ENCODE measurements around the gene ANKLE2. TPM values are rescaled to one million over a fixed set of nuclear protein-coding genes. Genes with fewer than 3 reads are reported as not detected.

ANKLE2 gene
- polyA plus RNA-seq, 1 donor (not counting 4 experiments of a cell fraction or from before 2014, with no cell fraction given) = 109 TPM

- dilution Hi-C loops (cut with MboI; ENCODE audit: extremely low pct_ligation_motif_present, low sequenced_read_pairs) = no loop called here
Measured at GRCh38 chr12:132803125-132803524, 41.5 kb upstream of the ANKLE2 start.

GRCh38 chr12:132801741-132802140, 40.1 kb upstream of the ANKLE2 start:
- Histone ChIP-seq H3K9me3 (ENCODE audit: control insufficient read depth, low read depth, low read length) (no peaks in the 10 kb centered on the region), H2AFZ (ENCODE audit: control insufficient read depth, low read length) (no peak overlapping the region), H4K20me1 (ENCODE audit: control insufficient read depth, extremely low read depth, insufficient read depth, low read length) (peaks cover 18% of the 10 kb centered on the region), H3K4me1 (ENCODE audit: control insufficient read depth, extremely low read depth, insufficient read depth, low read length) (no peaks in the 10 kb centered on the region), H3K36me3 (ENCODE audit: control insufficient read depth in 2 of 2, extremely low read depth in 1 of 2, insufficient read depth in 2 of 2, low read length in 2 of 2) (peaks cover 49 to 50% of the 10 kb centered on the region in 2 experiments), H3K9ac (ENCODE audit: control insufficient read depth, extremely low read depth, insufficient read depth, low read length) (no peak overlapping the region), H3K9me1 (ENCODE audit: control insufficient read depth, extremely low read depth, insufficient read depth, low read length) (no peaks in the 10 kb centered on the region), H3K27me3 (ENCODE audit: control insufficient read depth, extremely low read depth, insufficient read depth, low read length) (no peaks in the 10 kb centered on the region), H3K27ac (ENCODE audit: control insufficient read depth, insufficient read depth, low read length) (no peak overlapping the region), H3K4me3 (ENCODE audit: control insufficient read depth in 2 of 3, extremely low read depth in 1 of 3, insufficient read depth in 2 of 3, low read depth in 1 of 3, low read length in 3 of 3) (no peak overlapping the region), H3K4me2 (ENCODE audit: control insufficient read depth, extremely low read depth, insufficient read depth, low read depth, low read length) (no peak overlapping the region), H3K79me2 (ENCODE audit: control insufficient read depth, insufficient read depth, low read length) (peaks cover 22% of the 10 kb centered on the region)
- no peak for FAIRE-seq
- dilution Hi-C loops (cut with MboI; ENCODE audit: extremely low pct_ligation_motif_present, low sequenced_read_pairs) = no loop called here
- no peak for DNase-seq (ENCODE audit: low read depth, low spot score)
- TF ChIP-seq EZH2 (IDR thresholded peaks at IDR 0.05; ENCODE audit: low read length) = no peak
- no peak for TF ChIP-seq CTCF (optimal IDR thresholded peaks at IDR 0.05 in 1 of 3, IDR thresholded peaks at IDR 0.05 in 1 of 3, conservative IDR thresholded peaks at IDR 0.05 in 1 of 3; ENCODE audit: extremely low read depth in 1 of 3, insufficient read depth in 2 of 3, low read length in 3 of 3)

More at GRCh38 chr12:132803125-132803524, 41.5 kb upstream of the ANKLE2 start:
- TF ChIP-seq EZH2 (IDR thresholded peaks at IDR 0.05; ENCODE audit: low read length) (no peak), CTCF (optimal IDR thresholded peaks at IDR 0.05 in 1 of 3, IDR thresholded peaks at IDR 0.05 in 1 of 3, conservative IDR thresholded peaks at IDR 0.05 in 1 of 3; ENCODE audit: extremely low read depth in 1 of 3, insufficient read depth in 2 of 3, low read length in 3 of 3) (no peak)
- no peak overlapping the region for H2AFZ ChIP-seq (ENCODE audit: control insufficient read depth, low read length)
- no peaks in the 10 kb centered on the region for H3K27me3 ChIP-seq (ENCODE audit: control insufficient read depth, extremely low read depth, insufficient read depth, low read length)
- H3K9me1 ChIP-seq (ENCODE audit: control insufficient read depth, extremely low read depth, insufficient read depth, low read length) = no peaks in the 10 kb centered on the region
- H4K20me1 ChIP-seq (ENCODE audit: control insufficient read depth, extremely low read depth, insufficient read depth, low read length) = peaks cover 18% of the 10 kb centered on the region
- no peak overlapping the region for H3K4me2 ChIP-seq (ENCODE audit: control insufficient read depth, extremely low read depth, insufficient read depth, low read depth, low read length)
- H3K79me2 ChIP-seq (ENCODE audit: control insufficient read depth, insufficient read depth, low read length) = peaks cover 32% of the 10 kb centered on the region
- H3K27ac ChIP-seq (ENCODE audit: control insufficient read depth, insufficient read depth, low read length) = no peak overlapping the region
- DNase-seq (ENCODE audit: low read depth, low spot score) (no peak), FAIRE-seq (no peak)
- H3K36me3 ChIP-seq (ENCODE audit: control insufficient read depth in 2 of 2, extremely low read depth in 1 of 2, insufficient read depth in 2 of 2, low read length in 2 of 2) = peaks cover 48 to 53% of the 10 kb centered on the region in 2 experiments
- H3K4me1 ChIP-seq (ENCODE audit: control insufficient read depth, extremely low read depth, insufficient read depth, low read length) = no peaks in the 10 kb centered on the region
- H3K4me3 ChIP-seq (ENCODE audit: control insufficient read depth in 2 of 3, extremely low read depth in 1 of 3, insufficient read depth in 2 of 3, low read depth in 1 of 3, low read length in 3 of 3) = no peak overlapping the region
- no peak overlapping the region for H3K9ac ChIP-seq (ENCODE audit: control insufficient read depth, extremely low read depth, insufficient read depth, low read length)
- no peaks in the 10 kb centered on the region for H3K9me3 ChIP-seq (ENCODE audit: control insufficient read depth, low read depth, low read length)

All from keratinocyte (primary cell).